Measurements from ENCODE around the gene PNKD. TPM values are rescaled to one million over a fixed set of nuclear protein-coding genes. Genes with fewer than 3 reads are reported as not detected.
A peak's percentile ranks its signal among the peaks of the same experiment; 100 is the strongest.

PNKD gene
- total and polyA plus RNA-seq, 12 donors: 48.8 to 181 (median 87.4) TPM

DNA sequence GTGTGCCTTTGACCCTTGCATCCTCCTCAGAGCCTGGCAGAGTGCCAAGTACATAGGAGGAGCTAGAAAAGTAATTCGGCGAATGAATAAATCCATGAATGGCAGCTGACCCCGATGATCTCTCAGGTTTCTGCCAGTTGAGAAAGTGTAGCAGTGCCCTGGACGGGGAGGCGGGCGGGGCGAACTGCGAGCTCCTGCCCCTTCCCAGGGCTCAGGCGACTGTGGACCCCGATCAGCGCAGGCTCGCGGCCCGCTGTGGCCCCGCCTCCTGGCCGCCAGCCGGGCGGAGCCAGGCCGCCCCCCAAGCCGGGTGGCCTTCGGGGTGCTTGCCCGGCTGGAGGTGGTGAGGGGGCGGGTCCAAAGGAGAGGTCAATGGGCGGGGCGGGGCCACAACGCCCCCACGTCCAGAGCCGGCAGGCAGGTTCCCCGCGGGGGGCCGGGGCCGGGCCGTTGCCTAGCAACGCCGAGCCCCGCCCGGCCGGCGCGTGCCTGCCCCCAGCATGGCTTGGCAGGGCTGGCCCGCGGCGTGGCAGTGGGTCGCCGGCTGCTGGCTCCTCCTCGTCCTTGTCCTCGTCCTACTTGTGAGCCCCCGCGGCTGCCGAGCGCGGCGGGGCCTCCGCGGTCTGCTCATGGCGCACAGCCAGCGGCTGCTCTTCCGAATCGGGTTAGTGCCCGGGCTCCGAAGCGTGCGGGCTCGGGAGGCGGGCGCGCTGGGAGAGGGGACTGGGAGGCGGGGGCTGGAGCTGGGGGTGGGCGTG, 52.6 kb downstream of the PNKD start:
- intact Hi-C loops (cut with DNase I): no loop called here
- 0 to 2% (median 1%) methylated on average over 24 to 69 of the region's 69 CpGs for WGBS, 4 donors
- H3K4me1 ChIP-seq (replicated peaks in 1 of 2): peaks cover 6 to 22% of the 10 kb centered on the region in 2 donors
- H3K36me3 ChIP-seq (replicated peaks in 1 of 2): no peaks in the 10 kb centered on the region
- H3K27me3 ChIP-seq: no peaks in the 10 kb centered on the region
- TF ChIP-seq, protein P1, sequence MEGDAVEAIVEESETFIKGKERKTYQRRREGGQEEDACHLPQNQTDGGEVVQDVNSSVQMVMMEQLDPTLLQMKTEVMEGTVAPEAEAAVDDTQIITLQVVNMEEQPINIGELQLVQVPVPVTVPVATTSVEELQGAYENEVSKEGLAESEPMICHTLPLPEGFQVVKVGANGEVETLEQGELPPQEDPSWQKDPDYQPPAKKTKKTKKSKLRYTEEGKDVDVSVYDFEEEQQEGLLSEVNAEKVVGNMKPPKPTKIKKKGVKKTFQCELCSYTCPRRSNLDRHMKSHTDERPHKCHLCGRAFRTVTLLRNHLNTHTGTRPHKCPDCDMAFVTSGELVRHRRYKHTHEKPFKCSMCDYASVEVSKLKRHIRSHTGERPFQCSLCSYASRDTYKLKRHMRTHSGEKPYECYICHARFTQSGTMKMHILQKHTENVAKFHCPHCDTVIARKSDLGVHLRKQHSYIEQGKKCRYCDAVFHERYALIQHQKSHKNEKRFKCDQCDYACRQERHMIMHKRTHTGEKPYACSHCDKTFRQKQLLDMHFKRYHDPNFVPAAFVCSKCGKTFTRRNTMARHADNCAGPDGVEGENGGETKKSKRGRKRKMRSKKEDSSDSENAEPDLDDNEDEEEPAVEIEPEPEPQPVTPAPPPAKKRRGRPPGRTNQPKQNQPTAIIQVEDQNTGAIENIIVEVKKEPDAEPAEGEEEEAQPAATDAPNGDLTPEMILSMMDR (IDR thresholded peaks at IDR 0.05): no peak
- peak in 1 of 2 donors; percentile 12 for TF ChIP-seq POLR2A (IDR thresholded peaks at IDR 0.05)
- H3K4me3 ChIP-seq: peak overlapping the region in 3 of 4 donors; percentile 2 to 72 (median 40)
- DNase-seq: peak; percentile 82 to 95 (median 92)
- H3K27ac ChIP-seq: peak overlapping the region; percentile 8 to 94 (median 63)
- no peaks in the 10 kb centered on the region for H3K9me3 ChIP-seq (replicated peaks in 1 of 3)

DNA sequence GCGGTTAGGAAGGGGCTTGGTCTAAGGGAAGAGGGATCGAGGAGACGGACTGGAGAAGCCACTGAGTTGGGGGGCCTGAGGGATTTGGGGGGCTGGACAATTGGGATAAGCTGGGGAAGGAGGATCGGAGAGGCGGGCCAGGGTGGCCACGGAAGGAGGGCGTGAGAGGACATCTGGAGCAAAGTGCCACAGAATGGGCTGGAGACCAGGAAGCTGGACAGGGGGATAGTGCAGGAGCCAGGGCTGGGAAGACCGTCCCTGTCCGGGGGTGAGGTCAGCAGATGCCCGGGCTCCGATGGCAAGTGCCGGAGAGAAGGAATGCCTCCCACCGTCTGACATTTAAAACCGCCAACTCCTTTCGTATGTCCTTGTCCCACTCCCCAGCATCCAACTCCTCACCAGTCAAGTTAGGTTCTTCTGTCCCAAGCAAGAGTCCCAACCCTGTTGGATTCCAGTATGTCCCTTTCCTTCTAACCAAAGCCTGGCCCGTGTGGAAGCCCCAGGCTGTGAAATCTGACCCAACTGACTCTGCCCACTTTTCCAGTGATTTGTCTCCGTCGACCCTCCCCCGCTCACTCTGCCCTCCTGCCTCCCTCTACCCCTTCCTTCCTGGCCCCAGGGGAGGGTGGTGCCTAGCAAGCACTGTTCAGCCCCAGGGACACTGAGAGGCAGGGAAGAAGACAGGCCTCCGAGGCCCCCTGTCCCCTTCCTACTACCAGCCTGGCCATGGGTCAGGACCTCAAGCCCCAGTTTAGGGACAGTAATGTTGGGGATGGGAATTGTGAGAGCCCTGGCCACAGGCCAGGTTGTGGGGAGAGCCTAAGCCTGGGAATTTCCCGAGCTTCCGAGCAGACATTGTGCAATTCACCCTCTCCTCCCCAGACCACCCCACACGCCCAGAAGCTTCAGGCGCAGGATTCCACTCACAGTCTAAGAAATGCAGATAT, 53.5 kb downstream of the PNKD start:
- Histone ChIP-seq H3K9me3 (replicated peaks in 1 of 3) (no peaks in the 10 kb centered on the region), H3K36me3 (replicated peaks in 1 of 2) (no peaks in the 10 kb centered on the region), H3K4me3 (peak overlapping the region in 3 of 4 donors; percentile 2 to 72 (median 40)), H3K27me3 (no peaks in the 10 kb centered on the region), H3K27ac (peak overlapping the region; percentile 8 to 94 (median 63)), H3K4me1 (replicated peaks in 1 of 2) (peaks cover 6 to 22% of the 10 kb centered on the region in 2 donors)
- TF ChIP-seq, protein P1 (IDR thresholded peaks at IDR 0.05): no peak
- no peak for TF ChIP-seq POLR2A (IDR thresholded peaks at IDR 0.05)
- DNase-seq: peak; percentile 29 to 77 (median 54)
- intact Hi-C loops (cut with DNase I): no loop called here
- 6 to 10% (median 10%) methylated on average over 19 to 24 of the region's 24 CpGs for WGBS, 4 donors

DNA sequence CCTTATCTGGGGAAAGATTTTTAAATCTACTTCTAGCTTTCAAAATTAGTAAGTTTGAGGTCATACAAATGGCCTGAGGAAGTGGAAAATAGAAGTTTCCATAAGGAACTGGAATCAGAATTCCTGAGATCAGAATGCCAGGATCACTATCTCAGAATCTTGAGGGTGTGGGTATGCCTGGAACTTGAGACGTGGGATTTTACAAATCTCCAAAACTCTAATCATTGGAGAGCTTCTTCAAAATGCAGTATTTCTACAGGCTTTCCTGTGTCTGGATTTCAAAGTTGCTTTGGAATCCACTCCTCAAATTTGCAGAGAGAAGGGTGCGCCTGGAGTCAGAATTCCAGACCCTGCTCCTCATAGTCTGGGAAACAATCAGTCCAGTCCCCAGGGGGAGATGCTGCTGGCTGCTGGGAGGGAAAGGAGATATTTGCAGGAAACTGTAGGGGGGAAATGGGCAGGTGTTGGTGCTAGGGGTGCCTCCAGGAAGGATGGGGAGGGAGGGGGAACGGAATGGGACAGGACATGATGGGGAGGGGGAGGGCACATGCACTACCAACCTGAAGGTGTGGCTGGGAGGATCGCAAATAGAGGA, 55.3 kb downstream of the PNKD start:
- Histone ChIP-seq H3K36me3 (replicated peaks in 1 of 2) (no peaks in the 10 kb centered on the region), H3K9me3 (replicated peaks in 1 of 3) (no peaks in the 10 kb centered on the region), H3K27me3 (no peaks in the 10 kb centered on the region), H3K4me1 (replicated peaks in 1 of 2) (peaks cover 6 to 29% of the 10 kb centered on the region in 2 donors), H3K27ac (no peak overlapping the region), H3K4me3 (no peak overlapping the region)
- no peak for DNase-seq
- intact Hi-C loops (cut with DNase I): no loop called here
- 77 to 81% (median 78%) methylated on average over 4 of the region's 4 CpGs for WGBS, 4 donors
- no peak for TF ChIP-seq POLR2A (IDR thresholded peaks at IDR 0.05)
- TF ChIP-seq, protein P1 (IDR thresholded peaks at IDR 0.05): no peak

DNA sequence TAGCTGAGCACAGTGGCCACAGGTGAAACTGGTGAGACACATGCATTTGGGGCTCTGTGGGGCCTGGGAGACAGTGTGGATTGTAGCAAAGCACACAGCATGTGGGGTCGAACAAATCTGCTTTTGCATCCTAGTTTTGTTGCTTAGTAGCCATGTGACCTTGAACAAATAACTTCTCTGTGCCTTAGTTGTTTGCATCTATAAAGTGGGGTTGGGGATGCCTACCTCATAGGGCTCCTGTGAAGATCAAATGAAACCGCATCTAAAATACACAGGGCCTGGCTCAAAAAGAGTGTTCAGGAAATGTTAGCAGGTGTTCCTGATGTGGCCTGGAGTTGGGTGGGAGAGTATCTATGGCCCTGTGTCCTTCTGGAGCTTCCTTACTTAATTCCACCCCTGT, 56.0 kb downstream of the PNKD start:
- Histone ChIP-seq H3K27me3 (no peaks in the 10 kb centered on the region), H3K9me3 (replicated peaks in 1 of 3) (no peaks in the 10 kb centered on the region), H3K27ac (no peak overlapping the region), H3K36me3 (replicated peaks in 1 of 2) (no peaks in the 10 kb centered on the region), H3K4me3 (no peak overlapping the region), H3K4me1 (replicated peaks in 1 of 2) (peaks cover 6 to 25% of the 10 kb centered on the region in 2 donors)
- intact Hi-C loops (cut with DNase I): no loop called here
- no peak for DNase-seq
- 78 to 91% (median 81%) methylated on average over 2 of the region's 2 CpGs for WGBS, 4 donors
- TF ChIP-seq POLR2A (IDR thresholded peaks at IDR 0.05): no peak
- TF ChIP-seq, protein P1 (IDR thresholded peaks at IDR 0.05): no peak

Measured in adrenal gland (tissue), 12 donors.